Activated CD4-positive, CD25-positive, alpha-beta regulatory T cell treated with anti-CD3 and anti-CD28 coated beads, Interleukin-2, amount 50 U/mL, for 24 hours (primary cell): ENCODE measurements around the gene FANCC.

ENCODE experiments used
- ATAC-seq, 2 donors: fragments of 150-1000 bp; cut with Tn5 transposase; one replicate each; pipeline ENCODE4 v1.10.0; 2021; ENCODE audit warnings: mild to moderate bottlenecking in 1 of 2, moderate library complexity in 1 of 2

Gene FANCC

GRCh38 chr9:95058795-95059386 is 258.6 kb downstream of the FANCC start:
- no peak for ATAC-seq

GRCh38 chr9:95058121-95058785 is 259.3 kb downstream of the FANCC start:
- no peak for ATAC-seq

DNA sequence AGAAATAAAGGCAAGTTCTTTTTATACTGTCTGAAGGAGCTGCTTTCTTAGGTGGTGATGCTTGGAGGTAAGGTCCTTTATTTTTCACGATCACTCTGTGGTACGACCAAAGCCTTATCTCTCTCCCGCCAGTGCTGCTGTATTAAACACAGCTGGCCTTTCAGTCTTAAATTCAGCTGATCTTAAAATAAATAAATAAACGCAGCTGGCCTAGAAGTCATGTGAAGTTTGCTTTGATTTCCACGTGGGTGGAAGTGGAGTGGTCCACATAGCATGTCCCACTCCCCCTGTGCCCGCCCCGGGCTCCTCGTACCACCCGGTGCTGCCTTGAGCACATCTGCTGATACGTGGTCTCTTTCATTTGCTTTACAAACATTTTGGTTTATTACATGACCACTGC is 260.4 kb downstream of the FANCC start:
- ATAC-seq, result no peak

GRCh38 chr9:95055851-95056551 is 261.5 kb downstream of the FANCC start:
- ATAC-seq, result no peak

- ATAC-seq, result no peak
Measured at GRCh38 chr9:95055334-95055850, 262.1 kb downstream of the FANCC start.

DNA sequence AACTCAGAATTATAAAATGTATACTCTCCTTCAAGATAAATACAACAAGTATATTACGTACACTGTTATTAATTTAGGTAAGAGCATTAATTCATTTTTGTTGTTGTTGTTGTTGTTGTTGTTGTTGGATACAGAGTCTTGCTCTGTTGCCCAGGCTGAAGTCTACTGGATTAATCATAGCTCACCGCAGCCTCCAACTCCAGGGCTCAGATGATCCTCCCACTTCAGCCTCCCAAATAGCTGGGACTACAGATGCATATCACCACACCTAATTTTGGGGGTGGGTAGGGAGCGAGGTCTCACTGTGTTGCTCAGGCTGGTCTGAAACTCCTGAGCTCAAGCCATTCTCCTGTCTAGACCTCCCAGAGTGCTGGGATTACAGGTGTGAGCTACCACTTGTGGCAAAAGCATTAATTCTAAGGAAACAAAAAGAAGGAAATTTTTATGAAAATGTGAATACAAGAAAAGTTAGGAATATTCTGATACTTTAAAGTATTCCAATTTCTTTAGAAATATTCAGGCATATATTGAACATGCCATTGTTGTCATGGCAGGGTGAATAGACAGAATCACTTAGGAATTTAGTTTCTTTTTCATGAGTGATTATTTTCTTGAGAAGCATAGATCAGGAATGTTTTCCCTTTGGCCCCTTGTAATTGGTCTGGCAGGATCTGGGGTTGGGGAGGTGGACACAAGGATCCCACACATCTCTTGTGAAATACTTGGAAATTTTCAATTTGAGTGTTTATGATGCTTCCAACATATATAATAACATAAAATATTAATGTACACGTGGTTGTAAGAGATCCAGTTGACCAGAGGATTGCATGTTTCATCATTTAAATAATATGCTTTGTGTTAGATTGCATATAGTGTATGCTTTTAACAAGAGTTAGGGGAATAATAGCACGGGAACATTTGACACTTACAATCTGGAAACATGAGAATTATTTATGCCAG is 263.6 kb downstream of the FANCC start:
- no peak for ATAC-seq

- ATAC-seq, result no peak
Measured at GRCh38 chr9:95049761-95050160, 267.7 kb downstream of the FANCC start.
